Keratinocyte (primary cell): Measurements from ENCODE around the gene CCDC15. TPM values are rescaled to one million over a fixed set of nuclear protein-coding genes. Genes with fewer than 3 reads are reported as not detected.

ENCODE experiments used
- DNase-seq: peaks from one replicate; pipeline ENCODE4 v3.0.0-alpha.2; 2011; ENCODE audit warnings: low read depth, missing footprints, low spot score
- FAIRE-seq: peaks from 2 replicates; lab custom pipeline; 2011; peaks lifted over from hg19 to GRCh38; lab: Jason Lieb, UNC
- H2AFZ ChIP-seq: 2 replicates; pipeline ENCODE4 v1.6.0; 2012; ENCODE audit warnings: low read length, control low read depth, inconsistent platforms; ENCODE audit not compliant: control insufficient read depth
- H3K27ac ChIP-seq: 2 replicates; pipeline ENCODE4 v1.5.1; 2011; ENCODE audit warnings: low read length; ENCODE audit not compliant: control insufficient read depth, insufficient read depth
- H3K27me3 ChIP-seq: 3 replicates; pipeline ENCODE4 v1.6.0; 2011; ENCODE audit warnings: low read length; ENCODE audit not compliant: control insufficient read depth, insufficient read depth; ENCODE audit errors: extremely low read depth
- H3K36me3 ChIP-seq, 2 experiments: 2 replicates in 1 of 2; 3 replicates in 1 of 2; pipeline ENCODE4 v1.5.1; 2011; ENCODE audit warnings: low read length in 2 of 2, mild to moderate bottlenecking in 1 of 2; ENCODE audit not compliant: control insufficient read depth in 2 of 2, insufficient read depth in 2 of 2; ENCODE audit errors: extremely low read depth in 1 of 2
- H3K4me1 ChIP-seq: 3 replicates; pipeline ENCODE4 v1.5.1; 2011; ENCODE audit warnings: low read length; ENCODE audit not compliant: control insufficient read depth, insufficient read depth; ENCODE audit errors: extremely low read depth
- H3K4me2 ChIP-seq: 3 replicates; pipeline ENCODE4 v1.6.0; 2011; ENCODE audit warnings: low read depth, low read length; ENCODE audit not compliant: control insufficient read depth, insufficient read depth; ENCODE audit errors: extremely low read depth
- H3K4me3 ChIP-seq, 3 experiments: fragments of 200-600 bp in 1 of 3; sonication (generic) in 1 of 3; 2 replicates in 2 of 3; 3 replicates in 1 of 3; pipeline ENCODE4 v1.5.1; 2011 to 2016; ENCODE audit warnings: low read length in 3 of 3, mild to moderate bottlenecking in 3 of 3, control low read depth in 2 of 3, inconsistent platforms in 1 of 3, low read depth in 1 of 3, mixed read lengths in 1 of 3, mixed run types in 1 of 3, moderate library complexity in 1 of 3; ENCODE audit not compliant: control insufficient read depth in 2 of 3, insufficient read depth in 2 of 3; ENCODE audit errors: extremely low read depth in 1 of 3
- H3K79me2 ChIP-seq: 2 replicates; pipeline ENCODE4 v1.6.0; 2012; ENCODE audit warnings: low read length; ENCODE audit not compliant: control insufficient read depth, insufficient read depth
- H3K9ac ChIP-seq: 3 replicates; pipeline ENCODE4 v1.6.0; 2011; ENCODE audit warnings: low read length; ENCODE audit not compliant: control insufficient read depth, insufficient read depth; ENCODE audit errors: extremely low read depth
- H3K9me1 ChIP-seq: 3 replicates; pipeline ENCODE4 v1.6.0; 2011; ENCODE audit warnings: low read length; ENCODE audit not compliant: control insufficient read depth, insufficient read depth; ENCODE audit errors: extremely low read depth
- H3K9me3 ChIP-seq: 2 replicates; pipeline ENCODE4 v1.5.1; 2012; ENCODE audit warnings: low read depth, low read length; ENCODE audit not compliant: control insufficient read depth
- H4K20me1 ChIP-seq: 3 replicates; pipeline ENCODE4 v1.6.0; 2011; ENCODE audit warnings: low read length; ENCODE audit not compliant: control insufficient read depth, insufficient read depth; ENCODE audit errors: extremely low read depth
- EZH2 ChIP-seq: IDR thresholded peaks from one replicate; pipeline ENCODE4 v1.6.1; 2012; ENCODE audit warnings: inconsistent platforms, mild to moderate bottlenecking, low read length, moderate library complexity
- dilution Hi-C: fragments of 300-500 bp; cut with MboI; formaldehyde crosslinking; loops from one replicate; pipeline ENCODE4 v1.7.0; 2020; ENCODE audit warnings: low sequenced_read_pairs; ENCODE audit not compliant: extremely low pct_ligation_motif_present
- polyA plus RNA-seq, 5 experiments: library from polyadenylated mRNA; depleted of rRNA in 3 of 5; stranded (reverse) in 3 of 5; stranded (forward) in 1 of 5; unstranded in 1 of 5; fragments of >200 nt; gene quantifications; 1 replicate in 1 of 5; 2 replicates in 3 of 5; 3 replicates in 1 of 5; pipeline versions ENCODE4 v1.2.1 to v1.2.3, GENCODE V29; 2011 to 2012; ENCODE audit warnings: missing spikeins in 2 of 5, low read depth in 1 of 5, low replicate concordance in 1 of 5
- TF ChIP-seq, protein P1 (sequence below), 3 experiments: IDR thresholded peaks in 1 of 3; conservative IDR thresholded peaks in 1 of 3; optimal IDR thresholded peaks in 1 of 3; 2 replicates in 2 of 3; 3 replicates in 1 of 3; pipeline versions ENCODE3 to v1.5.1; 2011; ENCODE audit warnings: low read length in 3 of 3, mild to moderate bottlenecking in 3 of 3, moderate library complexity in 2 of 3, control low read depth in 1 of 3, inconsistent platforms in 1 of 3; ENCODE audit not compliant: insufficient read depth in 2 of 3; ENCODE audit errors: extremely low read depth in 1 of 3

Gene CCDC15
- polyA plus RNA-seq, 1 donor (not counting 4 experiments of a cell fraction or from before 2014, with no cell fraction given), result 2.0 TPM

DNA sequence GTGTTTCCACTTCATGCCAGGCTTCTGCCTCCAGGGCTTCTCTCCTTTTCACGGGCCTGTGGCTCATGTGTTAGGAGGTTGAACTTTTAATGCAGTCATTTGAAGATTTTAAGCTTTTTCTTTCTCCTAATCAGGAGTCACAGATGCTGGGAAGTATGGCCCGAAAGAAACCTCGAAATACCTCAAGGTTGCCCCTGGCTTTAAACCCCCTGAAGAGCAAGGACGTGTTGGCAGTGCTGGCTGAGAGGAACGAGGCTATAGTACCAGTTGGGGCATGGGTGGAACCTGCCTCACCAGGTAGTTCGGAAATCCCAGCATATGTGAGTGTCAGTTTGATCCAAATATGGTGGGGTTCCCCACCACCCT is 571 bp downstream of the CCDC15 start:
- FAIRE-seq (no peak), DNase-seq (no peak)
- dilution Hi-C loops, result no loop called here
- H3K27me3 ChIP-seq, result no peaks in the 10 kb centered on the region
- no peaks in the 10 kb centered on the region for H4K20me1 ChIP-seq
- H3K4me1 ChIP-seq, result peaks cover 9% of the 10 kb centered on the region
- no peaks in the 10 kb centered on the region for H3K9me3 ChIP-seq
- peak overlapping the region; percentile 97 for H3K4me2 ChIP-seq
- peak overlapping the region; percentile 81 for H3K27ac ChIP-seq
- peak overlapping the region; percentile 89 for H2AFZ ChIP-seq
- no peak for TF ChIP-seq EZH2
- TF ChIP-seq, protein P1, sequence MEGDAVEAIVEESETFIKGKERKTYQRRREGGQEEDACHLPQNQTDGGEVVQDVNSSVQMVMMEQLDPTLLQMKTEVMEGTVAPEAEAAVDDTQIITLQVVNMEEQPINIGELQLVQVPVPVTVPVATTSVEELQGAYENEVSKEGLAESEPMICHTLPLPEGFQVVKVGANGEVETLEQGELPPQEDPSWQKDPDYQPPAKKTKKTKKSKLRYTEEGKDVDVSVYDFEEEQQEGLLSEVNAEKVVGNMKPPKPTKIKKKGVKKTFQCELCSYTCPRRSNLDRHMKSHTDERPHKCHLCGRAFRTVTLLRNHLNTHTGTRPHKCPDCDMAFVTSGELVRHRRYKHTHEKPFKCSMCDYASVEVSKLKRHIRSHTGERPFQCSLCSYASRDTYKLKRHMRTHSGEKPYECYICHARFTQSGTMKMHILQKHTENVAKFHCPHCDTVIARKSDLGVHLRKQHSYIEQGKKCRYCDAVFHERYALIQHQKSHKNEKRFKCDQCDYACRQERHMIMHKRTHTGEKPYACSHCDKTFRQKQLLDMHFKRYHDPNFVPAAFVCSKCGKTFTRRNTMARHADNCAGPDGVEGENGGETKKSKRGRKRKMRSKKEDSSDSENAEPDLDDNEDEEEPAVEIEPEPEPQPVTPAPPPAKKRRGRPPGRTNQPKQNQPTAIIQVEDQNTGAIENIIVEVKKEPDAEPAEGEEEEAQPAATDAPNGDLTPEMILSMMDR (optimal IDR thresholded peaks at IDR 0.05 in 1 of 3, IDR thresholded peaks at IDR 0.05 in 1 of 3, conservative IDR thresholded peaks at IDR 0.05 in 1 of 3; ENCODE audit: extremely low read depth in 1 of 3, insufficient read depth in 2 of 3, low read length in 3 of 3), result no peak
- peak overlapping the region; percentile 83 for H3K9ac ChIP-seq
- no peaks in the 10 kb centered on the region for H3K9me1 ChIP-seq
- H3K36me3 ChIP-seq, result no peaks in the 10 kb centered on the region
- H3K4me3 ChIP-seq, result peak overlapping the region; percentile 69 to 89 (median 76)
- H3K79me2 ChIP-seq, result no peaks in the 10 kb centered on the region

- H3K9ac ChIP-seq, result no peak overlapping the region
- DNase-seq (no peak), FAIRE-seq (no peak)
- no peaks in the 10 kb centered on the region for H4K20me1 ChIP-seq
- H3K36me3 ChIP-seq, result no peaks in the 10 kb centered on the region
- no peak overlapping the region for H3K27ac ChIP-seq
- H3K27me3 ChIP-seq, result no peaks in the 10 kb centered on the region
- peaks cover 9% of the 10 kb centered on the region for H3K4me1 ChIP-seq
- TF ChIP-seq, protein P1 (optimal IDR thresholded peaks at IDR 0.05 in 1 of 3, IDR thresholded peaks at IDR 0.05 in 1 of 3, conservative IDR thresholded peaks at IDR 0.05 in 1 of 3; ENCODE audit: extremely low read depth in 1 of 3, insufficient read depth in 2 of 3, low read length in 3 of 3), result no peak
- H3K79me2 ChIP-seq, result no peaks in the 10 kb centered on the region
- dilution Hi-C loops, result no loop called here
- peak overlapping the region in 1 of 3 experiments; percentile 89 for H3K4me3 ChIP-seq
- H2AFZ ChIP-seq, result no peak overlapping the region
- peak overlapping the region; percentile 97 for H3K4me2 ChIP-seq
- H3K9me3 ChIP-seq, result no peaks in the 10 kb centered on the region
- no peaks in the 10 kb centered on the region for H3K9me1 ChIP-seq
These were observed 1.0 kb downstream of the CCDC15 start for GRCh38 chr11:124955035-124955434.
